Ammon's horn (tissue), 1 donor: Measurements from ENCODE around the gene LRRK2.
"Not testable (repeated sequence)": the region's sequence is repeated elsewhere in the genome, so short reads cannot be mapped to it uniquely, and the experiment has no call there.

Source experiments
- DNase-seq: peaks from one replicate; pipeline ENCODE4 v3.0.0-alpha.2; 2016; ENCODE audit warnings: low spot score

The LRRK2 gene

DNA sequence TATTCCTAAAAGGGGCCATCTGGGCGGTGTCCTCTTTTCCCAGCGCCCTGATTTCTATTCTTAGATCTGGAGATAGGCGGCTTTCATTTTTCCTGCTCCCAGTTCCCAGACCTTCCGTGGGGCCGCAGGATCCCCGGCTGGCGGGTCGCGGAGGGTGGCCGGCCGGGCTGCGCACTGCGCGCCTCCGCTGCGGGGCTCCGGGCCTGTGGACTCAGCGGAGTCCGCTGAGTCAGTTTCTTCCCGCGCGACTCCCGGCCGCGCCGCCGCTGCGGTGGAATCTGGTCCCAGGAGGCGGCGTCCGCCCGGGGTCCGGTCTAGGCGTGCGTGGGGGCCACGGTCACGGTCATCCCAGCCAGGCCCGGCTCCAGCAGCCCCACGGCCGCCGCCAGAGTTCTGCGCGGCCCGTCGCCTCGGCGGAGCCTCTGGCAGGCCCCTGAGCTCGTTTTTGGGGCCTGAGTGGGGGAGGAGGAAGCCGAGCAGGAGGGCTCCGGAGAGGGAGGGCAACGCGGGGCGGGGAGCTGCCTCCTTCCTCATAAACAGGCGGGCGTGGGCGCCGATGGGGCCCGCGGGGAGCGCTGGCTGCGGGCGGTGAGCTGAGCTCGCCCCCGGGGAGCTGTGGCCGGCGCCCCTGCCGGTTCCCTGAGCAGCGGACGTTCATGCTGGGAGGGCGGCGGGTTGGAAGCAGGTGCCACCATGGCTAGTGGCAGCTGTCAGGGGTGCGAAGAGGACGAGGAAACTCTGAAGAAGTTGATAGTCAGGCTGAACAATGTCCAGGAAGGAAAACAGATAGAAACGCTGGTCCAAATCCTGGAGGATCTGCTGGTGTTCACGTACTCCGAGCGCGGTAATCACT lies at the start of gene LRRK2:
LRRK2 (plus strand) TSS at position 559 of the 853 bp plus-strand sequence; CDS start at position 694, 135 bp downstream.
- peak; percentile 76 for DNase-seq

DNA sequence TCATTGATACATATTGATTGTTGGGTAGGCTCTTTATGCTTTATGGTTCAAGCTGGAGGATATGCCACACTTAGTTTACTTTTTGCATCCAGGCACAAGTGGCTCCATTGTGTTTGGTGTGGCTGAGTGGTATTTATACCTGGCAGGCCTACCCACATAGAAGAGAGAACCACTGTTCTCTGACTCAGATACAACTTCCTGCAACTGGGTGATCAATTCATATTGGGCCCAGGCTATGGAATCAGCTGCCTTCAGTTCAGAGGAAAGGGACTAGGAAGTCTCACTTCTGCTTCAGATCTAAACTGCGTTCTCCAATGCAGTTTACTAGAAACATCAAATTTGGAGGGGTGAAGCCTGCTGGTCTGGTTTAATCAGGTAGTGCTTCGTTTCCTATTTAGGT lies 49.8 kb upstream of the LRRK2 start:
- DNase-seq, result no peak

GRCh38 chr12:40175489-40175888 lies 49.3 kb upstream of the LRRK2 start:
- DNase-seq, result no peak

GRCh38 chr12:40178701-40179100 lies 46.1 kb upstream of the LRRK2 start:
- no peak for DNase-seq

GRCh38 chr12:40181490-40181889 lies 43.3 kb upstream of the LRRK2 start:
- no peak for DNase-seq

DNA sequence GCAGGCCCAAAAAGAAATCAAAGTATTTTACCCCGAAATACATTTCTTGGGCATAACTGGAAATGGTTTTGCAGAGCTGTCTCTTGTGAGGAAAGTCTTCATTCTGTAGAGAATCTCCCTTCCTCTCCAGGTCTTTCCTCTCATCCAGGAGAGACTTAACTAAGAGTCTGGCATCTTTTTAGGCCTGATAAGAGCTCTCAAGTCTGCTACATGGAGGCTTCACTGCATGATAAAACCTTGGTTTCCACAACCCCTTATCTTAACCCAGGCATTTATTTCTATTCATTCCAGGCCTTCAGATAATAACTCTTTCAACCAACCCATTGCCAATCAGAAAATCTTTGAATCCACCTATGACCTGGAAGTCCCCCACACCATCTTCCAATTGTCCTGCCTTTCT lies 41.1 kb upstream of the LRRK2 start:
- no peak for DNase-seq

DNA sequence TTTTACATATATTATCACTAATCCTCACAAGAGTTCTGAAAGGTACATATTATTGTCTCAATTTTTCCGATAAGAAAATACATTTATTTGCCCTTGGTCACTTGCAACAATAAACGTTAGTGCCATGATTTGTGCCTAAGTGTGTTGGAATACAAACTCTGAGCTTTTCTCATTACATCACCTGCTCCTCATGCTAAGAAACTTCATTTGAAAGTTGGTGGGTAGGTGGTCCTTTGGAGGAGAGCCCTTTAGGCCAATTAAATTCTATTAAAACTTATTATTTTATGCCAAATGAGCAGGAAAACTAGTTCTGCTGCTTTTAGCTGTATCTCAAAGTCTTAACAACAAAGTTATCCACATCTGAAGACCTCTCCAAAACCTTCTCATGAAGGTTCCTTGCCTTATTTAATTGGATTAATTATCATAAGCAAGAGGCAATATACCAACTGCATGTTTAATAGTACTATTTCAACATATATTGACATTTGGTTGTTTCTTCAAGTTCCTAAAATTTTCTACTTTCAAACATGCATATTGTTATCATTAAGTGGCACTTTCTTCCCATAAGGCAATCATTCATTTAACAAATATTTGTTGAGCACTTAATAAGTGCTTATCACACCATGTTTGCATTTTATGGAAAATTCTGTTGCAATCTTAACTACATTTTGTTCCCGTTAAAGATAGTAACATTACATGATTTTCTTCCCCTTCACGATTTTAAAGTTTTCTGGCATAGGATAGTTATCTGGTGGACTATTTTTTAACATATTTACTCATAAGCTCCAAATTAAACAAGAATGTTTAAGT lies 40.1 kb upstream of the LRRK2 start:
- DNase-seq, result no peak

DNA sequence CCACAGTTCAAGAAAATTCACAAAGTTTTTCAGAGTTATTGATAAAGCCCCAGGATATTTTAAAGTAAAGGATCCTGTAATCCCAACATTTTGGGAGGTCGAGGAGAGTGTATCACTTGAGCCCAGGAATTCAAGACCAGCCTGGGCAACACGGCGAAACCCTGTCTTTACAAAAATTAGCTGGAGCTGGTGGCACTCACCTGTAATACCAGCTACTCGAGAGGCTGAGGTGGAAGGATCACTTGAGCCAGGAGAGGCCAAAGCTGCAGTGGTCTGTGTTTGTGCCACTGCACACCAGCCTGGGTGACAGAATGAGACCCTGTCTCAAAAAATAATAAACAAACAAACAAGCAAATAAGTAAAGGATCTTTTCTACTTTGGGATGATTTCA lies 39.5 kb upstream of the LRRK2 start:
- DNase-seq, result no peak

- DNase-seq, result no peak
Measured at GRCh38 chr12:40188558-40189320, 36.1 kb upstream of the LRRK2 start.

GRCh38 chr12:40192704-40193255 lies 32.0 kb upstream of the LRRK2 start:
- no peak for DNase-seq

GRCh38 chr12:40194846-40195245 lies 30.0 kb upstream of the LRRK2 start:
- no peak for DNase-seq

DNA sequence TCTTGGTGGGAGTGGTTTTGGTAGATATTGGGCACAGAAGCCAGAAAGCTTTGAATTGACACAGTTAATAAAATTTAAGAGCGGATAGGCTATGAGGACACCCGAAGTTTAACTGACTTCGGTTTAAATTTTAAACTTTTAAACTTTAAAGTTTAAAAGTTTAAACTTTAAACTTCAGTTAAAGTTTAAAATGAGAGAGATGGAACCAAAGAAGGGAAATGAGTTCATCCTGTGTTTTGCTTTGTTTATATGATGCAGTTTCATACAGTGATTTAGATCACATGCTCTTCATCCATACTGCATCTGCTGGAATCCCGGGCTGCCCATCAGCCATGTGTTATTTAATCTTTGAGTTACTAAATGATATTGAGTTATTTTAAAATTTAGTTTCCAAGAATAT lies 27.2 kb upstream of the LRRK2 start:
- no peak for DNase-seq

DNA sequence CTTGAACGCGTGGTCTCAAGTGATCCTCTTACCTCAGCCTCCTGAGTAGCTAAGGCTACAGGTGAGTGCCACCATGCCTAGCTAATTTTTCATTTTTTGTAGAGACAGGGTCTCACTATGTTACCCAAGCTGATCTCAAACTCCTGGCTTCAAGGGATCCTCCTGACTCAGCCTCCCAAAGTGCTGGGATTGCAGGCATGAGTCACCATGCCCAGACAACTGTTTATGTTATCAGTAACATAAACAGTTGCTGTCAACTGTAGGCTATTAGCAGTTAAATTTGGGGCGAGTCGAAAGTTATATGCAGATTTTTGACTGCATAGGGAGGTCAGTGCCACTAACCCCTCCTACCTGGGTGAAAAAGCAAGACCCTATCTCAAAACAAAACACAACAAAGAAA lies 26.2 kb upstream of the LRRK2 start:
- DNase-seq, result no peak

DNA sequence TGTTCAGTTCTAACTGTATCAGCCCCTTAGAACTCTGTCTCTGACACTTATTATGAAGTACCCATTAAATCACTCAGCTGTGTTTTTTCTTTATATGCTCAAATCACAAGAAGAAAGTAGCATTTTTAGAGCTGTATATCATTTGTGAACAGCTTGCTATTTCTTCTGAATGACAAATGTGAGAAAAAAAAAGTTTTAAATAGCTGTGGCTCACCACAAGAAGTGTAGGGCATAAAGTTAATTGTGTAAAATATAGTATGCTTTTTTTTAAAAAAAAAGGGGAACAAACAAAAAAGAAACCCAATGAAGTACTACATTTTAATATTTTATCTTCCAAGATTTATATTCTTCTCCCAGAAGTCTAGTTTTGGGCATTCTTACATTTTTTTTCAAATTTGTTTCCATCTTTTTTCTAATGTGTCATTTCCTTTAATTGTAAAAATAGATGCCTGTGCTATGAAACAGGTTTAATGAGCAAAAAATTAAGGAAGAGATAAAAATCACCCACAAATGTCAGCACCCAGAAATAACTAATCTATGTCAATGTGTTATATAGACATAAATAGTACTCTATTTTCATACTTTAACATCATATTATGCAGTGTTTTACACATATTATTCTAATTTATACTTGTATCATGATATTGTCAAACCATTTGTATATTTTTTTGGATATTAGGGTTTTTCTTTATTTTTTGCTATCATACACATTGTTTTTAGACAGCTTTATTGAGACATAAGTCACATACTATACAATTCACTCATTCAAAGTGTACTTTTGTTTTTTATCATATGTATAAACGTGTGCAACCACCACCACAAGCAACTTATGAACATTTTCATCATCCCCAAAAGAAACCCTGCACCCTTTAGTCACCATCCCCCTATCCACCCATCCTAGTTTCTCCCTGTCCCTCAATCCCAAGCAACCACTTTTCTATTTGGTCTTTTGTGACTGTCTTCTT lies 22.4 kb upstream of the LRRK2 start:
- no peak for DNase-seq

DNA sequence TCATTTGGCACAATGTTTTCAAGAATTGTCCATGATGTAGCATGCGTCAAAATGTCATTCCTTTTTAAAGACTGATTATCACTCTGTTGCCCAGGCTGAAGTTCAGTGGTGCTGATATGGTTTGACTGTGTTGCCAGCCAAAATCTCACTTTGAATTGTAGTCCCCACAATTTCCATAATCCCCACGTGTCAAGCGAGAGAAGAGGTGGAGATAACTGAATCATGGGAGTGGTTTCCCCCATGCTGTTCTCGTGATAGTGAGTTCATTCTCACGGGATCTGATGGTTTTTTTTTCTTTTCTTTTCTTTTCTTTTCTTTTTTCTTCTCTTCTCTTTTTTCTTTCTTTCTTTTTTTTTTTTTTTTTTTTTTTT lies 21.8 kb upstream of the LRRK2 start:
- no peak for DNase-seq

GRCh38 chr12:40204337-40204736 lies 20.5 kb upstream of the LRRK2 start:
- DNase-seq, result no peak

- no peak for DNase-seq
Measured at GRCh38 chr12:40207551-40207950, 17.2 kb upstream of the LRRK2 start.

DNA sequence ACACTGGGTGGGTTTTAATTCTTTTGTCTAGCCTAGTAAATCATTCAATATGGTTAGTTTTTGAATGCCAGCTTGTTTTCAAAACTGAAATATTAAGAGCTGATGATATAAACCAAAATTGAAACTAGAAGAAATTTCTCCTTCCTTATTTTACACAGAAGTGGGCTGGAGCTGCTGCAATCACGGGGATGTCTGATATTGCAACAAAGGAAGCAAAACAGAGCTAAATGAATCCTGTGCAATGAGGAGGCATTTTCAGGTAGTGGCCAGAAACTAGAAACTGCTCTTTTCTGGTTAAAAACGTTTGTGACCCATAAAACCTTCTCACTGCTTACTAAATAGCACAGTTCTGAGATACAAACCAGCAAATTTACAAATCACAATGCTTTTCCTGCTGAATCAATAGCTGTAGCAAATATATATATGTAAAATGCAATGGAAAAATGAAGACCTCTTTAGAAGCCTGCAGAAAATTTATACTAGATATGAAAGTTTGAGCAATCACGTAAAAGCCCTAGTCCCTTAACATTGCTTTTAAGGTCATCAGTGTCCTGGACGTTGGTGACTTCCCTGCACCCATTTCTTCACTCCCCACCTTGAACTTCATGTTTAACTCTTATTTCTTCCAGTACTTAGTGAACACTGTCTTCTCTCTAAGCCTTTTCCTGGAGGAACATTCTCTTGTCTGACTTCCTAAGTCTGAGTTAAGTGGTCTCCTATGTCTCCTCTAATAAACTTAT lies 15.9 kb upstream of the LRRK2 start:
- DNase-seq, result peak; percentile 54

DNA sequence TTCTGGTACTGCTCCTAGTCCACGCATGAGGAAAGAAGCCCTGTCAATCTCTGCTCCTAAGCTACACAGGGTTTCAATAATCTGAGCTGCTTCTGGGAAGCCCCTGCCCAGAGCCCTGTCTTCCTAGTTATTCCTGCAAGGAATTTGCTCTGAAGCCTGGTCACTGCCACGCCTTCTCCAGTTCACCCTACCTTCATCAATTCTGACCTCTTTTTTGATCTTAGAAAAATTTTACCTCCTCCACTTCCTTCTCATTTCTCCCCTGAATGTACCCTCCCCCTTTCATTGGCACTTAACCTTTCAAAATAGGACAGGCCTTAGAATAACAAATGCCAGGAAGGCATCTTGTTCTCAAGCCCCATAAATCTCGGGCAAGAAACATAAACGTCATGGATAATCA lies 14.9 kb upstream of the LRRK2 start:
- no peak for DNase-seq

- DNase-seq, result not testable (repeated sequence)
Measured at GRCh38 chr12:40211186-40211585, 13.6 kb upstream of the LRRK2 start.
